HEK293T (cell line): ENCODE measurements around the gene FAM240A.

Experiments used
- ARNT ChIP-seq: fragments of 450-650 bp; IDR thresholded peaks from 2 replicates; pipeline ENCODE4 v1.6.1; 2017; ENCODE audit warnings: mild to moderate bottlenecking
- BHLHE40 ChIP-seq: fragments of 450-650 bp; IDR thresholded peaks from 2 replicates; pipeline ENCODE4 v1.6.1; 2016; ENCODE audit warnings: mild to moderate bottlenecking, moderate library complexity, borderline replicate concordance
- ELF4 ChIP-seq: fragments of 450-650 bp; IDR thresholded peaks from 2 replicates; pipeline ENCODE4 v1.6.1; 2017; ENCODE audit warnings: antibody characterized with exemption
- FOXA1 ChIP-seq: fragments of 450-650 bp; IDR thresholded peaks from 2 replicates; pipeline ENCODE4 v1.6.1; 2016; ENCODE audit warnings: mild to moderate bottlenecking
- FOXM1 ChIP-seq: fragments of 450-650 bp; IDR thresholded peaks from 2 replicates; pipeline ENCODE4 v1.6.1; 2017; ENCODE audit warnings: mild to moderate bottlenecking, borderline replicate concordance
- HDGF ChIP-seq: fragments of 450-650 bp; IDR thresholded peaks from 2 replicates; pipeline ENCODE4 v1.6.1; 2017; ENCODE audit warnings: antibody characterized with exemption, borderline replicate concordance
- SP1 ChIP-seq: fragments of 450-650 bp; IDR thresholded peaks from 2 replicates; pipeline ENCODE4 v1.6.1; 2017
- TF ChIP-seq, protein P1 (sequence below): fragments of 450-650 bp; IDR thresholded peaks from 2 replicates; pipeline ENCODE4 v1.6.1; 2016

DNA sequence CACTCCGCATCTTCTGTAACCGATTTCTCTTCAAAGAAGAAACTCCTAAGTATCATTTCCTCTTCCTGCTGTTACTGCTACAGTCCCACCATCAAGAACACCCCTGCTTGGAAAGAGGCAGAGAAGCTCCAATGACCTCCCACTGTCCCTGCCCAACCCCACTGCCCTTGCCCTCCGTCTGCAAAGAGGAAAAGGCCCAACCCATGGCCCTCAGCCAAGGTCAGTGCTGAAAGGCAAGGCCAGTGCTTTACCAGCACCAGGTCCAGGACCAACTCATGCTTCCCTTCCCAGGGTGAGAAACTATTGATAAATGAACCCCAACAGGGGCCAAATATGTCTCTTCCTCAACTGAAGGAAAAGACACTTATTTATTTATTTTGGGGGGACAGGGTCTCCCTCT, 22.5 kb downstream of the FAM240A start:
- no peak for TF ChIP-seq BHLHE40
- no peak for TF ChIP-seq ELF4
- no peak for TF ChIP-seq SP1
- TF ChIP-seq HDGF: no peak
- TF ChIP-seq FOXA1: no peak
- TF ChIP-seq ARNT: no peak
- TF ChIP-seq, protein P1, sequence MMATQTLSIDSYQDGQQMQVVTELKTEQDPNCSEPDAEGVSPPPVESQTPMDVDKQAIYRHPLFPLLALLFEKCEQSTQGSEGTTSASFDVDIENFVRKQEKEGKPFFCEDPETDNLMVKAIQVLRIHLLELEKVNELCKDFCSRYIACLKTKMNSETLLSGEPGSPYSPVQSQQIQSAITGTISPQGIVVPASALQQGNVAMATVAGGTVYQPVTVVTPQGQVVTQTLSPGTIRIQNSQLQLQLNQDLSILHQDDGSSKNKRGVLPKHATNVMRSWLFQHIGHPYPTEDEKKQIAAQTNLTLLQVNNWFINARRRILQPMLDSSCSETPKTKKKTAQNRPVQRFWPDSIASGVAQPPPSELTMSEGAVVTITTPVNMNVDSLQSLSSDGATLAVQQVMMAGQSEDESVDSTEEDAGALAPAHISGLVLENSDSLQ: no peak
- no peak for TF ChIP-seq FOXM1
